NCI-H128 (cell line): ENCODE measurements around the gene CENPP.

Experiments used
- DNase-seq: peaks from one replicate; lab custom pipeline; 2025; ENCODE audit not compliant: unreplicated experiment; lab: John Stamatoyannopoulos, UW

CENPP gene

DNA sequence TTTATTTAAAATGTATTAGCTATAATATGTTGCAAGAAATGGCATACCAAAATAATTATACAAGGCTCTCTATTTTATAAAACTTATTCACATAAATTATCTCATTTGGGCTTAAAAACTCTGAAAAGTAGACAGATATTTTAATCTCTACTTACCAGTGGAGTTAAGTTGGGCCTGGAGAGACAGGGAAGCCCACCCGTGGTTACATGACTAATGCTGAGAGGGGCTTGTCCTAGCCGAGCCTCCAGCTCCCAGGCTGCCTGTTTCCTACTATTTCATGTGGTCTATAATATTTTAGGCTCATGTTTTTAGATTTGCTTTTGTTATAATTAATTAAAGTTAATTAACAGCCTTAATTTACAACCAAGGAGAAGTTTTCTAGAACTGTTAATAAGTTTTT lies 177.4 kb downstream of the CENPP start:
- DNase-seq, result no peak

DNA sequence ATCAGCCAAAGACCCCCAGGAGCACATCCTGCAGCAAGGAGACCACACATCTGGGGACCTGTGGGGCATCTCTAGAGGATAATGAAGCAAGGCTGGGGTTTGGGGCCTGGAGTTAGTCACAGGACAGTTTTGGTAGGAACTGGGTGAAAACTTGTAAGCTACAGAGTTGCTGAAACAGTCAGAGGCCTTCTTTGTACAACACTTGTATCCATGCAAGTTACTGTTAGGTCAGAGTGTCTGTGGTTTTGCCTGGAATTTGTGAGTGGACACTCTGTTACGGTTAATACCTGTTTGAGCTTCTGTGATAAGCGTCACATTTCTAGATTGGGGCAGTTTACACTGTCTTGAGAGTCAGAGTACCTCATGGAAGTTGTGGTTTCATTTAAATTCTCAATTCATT lies 179.1 kb downstream of the CENPP start:
- no peak for DNase-seq

DNA sequence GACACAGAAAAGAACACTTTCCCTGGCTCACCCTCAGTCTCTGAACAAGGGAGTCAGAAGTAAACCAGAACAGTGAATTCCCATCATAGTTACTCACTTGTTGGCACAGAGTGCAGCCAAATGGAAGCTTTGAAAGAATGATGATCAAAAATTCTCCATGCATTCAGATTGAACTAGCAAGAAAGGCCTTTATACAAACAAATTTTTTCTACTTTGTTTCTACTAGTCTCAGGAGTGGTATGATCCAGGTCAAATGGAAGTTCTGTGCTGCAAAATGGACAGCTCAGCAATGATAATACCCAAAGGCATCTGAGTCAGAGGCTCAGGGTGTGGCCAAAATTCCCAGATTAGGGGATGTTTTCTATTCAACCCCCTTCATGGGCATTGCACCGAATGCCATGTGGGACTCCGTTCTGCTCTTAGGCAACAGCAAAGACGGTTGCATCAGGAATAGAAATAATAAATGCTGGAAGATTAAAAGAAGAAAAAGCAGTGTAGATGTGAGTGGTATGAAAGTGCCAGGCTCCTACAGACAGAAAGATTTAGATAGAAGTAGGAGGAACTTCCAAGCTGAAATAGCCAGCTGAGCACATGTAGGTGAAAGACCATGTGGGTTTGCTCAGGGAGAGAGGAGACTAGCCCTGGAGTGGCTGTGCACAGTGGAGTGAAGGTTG lies 180.6 kb downstream of the CENPP start:
- no peak for DNase-seq

DNA sequence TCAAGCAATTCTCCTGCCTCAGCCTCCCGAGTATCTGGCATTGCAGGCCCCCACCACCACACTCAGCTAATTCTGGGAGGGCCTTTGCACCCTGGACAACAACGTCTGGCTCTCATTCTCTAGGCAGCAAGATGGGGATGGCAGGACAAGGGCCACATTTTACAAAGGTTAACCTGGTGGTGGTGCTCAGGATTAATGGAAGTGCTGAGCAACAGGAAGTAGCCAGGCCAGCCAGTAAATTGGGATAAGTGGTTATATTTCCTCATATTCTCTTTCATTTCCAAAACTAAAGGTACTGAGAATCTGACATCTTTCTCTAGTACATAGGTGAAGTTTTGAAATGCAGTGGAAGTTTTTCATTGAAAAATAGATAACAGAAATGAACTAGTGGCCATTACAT lies 181.3 kb downstream of the CENPP start:
- DNase-seq, result no peak

DNA sequence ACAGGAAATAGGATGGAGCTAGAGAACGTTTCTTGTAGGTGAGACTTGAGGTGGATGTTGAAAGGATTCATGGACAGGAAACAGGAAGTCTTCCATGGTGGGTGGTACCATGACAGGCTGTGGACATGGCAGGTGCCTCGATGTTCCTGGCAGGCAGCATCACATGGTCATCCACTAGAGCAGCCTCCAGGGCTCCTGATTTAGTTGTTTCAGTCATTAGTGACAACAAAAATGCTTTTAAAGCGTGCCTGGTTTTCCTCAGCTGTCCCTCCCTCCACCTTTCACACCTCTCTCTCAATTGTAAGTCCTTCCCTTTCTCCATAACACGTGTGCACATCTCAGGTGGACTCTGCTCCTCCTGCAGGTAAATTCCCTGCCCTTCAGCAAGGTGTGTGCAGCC lies 181.7 kb downstream of the CENPP start:
- no peak for DNase-seq

DNA sequence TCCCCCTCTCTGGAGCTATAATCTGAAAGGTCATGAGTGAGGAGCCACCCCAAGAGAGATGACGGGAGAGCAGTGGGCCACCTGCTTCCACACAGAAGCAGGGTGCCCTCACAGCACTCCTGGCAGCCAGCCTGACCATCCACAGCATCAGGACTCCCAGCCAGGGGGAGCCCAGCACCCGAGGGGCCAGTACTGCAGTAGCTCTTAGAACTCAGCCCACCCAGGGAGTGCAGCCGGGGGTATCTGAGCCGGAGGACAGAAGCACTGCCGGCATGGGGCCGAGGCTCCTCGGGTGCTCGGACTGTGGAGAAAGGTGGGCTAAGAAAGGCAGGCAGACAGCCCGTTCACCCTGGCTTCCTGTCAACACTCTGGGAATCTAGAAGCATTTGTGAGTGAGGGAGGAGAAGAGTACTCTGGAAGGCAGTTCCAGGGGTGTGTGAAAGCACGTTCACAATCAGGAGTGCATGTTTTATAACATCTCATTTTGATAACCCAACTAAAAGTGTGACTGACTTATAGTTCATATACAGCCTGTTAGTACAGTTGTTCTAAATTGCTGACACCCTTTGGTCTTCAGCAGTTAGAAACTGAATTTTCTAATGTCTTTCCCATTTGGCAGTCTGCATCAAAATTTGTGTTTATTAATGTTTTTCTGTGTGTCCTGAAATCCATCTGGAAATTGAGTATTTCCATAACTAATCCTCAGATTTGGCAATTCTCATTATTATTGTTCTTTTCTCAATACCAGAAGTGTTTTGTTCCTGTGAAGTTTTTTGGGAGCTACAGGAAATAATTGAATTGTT lies 182.5 kb downstream of the CENPP start:
- no peak for DNase-seq

DNA sequence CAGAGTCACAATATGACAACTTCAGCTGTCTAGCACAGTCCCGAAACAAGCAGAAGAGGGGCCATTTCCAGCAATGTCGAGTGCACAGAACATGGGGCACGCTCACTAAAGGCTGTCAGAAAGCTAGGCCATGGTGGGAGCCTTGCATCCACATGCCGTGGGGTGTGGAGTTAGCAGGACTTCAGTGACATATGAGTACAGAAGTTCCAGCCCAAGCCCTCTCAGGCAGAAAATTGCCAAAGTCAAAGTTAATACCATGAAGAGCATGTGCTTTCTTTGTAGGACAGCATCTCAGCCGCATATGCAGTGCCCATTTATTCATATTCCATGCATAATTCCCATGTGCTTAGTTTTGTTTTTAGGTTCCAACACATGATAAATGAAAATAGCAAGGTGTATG lies 183.3 kb downstream of the CENPP start:
- DNase-seq, result no peak

DNA sequence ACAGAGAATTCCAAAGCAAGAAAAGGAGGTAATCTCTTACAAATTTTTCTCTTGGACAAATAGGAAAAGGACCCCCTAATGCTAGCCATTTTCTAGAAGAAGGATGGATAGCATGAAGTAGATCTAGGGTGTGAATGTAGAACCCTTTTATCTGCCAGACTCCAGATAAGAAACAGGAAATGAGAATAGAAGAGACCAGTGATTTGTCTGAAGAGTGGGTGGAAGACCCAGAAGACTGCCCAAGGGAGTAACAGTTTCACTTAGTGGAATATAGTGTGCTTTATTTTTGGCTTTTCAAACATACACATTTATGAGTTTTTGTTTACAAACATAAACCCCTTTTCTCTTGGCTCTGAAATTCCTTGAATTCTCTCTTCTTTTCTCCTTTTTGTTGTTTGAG lies 185.0 kb downstream of the CENPP start:
- no peak for DNase-seq

DNA sequence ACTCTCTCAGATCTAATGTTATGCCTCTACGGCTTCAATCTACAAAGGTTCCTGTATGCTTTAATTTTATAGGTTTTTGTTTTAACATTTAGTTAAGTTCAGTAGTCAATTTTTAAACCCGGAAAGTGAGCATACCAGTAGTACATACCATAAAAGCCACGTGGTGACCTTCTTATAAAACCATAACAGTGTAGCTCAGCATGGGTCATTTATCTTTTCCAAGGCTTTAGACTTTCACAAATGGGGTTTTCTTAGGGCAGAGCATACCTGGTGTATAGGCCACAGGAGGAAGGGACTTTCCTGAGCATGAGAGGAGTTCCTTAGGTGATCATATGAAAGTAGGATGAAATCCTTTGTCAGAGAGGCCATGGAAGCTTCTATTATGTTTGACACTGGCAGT lies 186.9 kb downstream of the CENPP start:
- no peak for DNase-seq

DNA sequence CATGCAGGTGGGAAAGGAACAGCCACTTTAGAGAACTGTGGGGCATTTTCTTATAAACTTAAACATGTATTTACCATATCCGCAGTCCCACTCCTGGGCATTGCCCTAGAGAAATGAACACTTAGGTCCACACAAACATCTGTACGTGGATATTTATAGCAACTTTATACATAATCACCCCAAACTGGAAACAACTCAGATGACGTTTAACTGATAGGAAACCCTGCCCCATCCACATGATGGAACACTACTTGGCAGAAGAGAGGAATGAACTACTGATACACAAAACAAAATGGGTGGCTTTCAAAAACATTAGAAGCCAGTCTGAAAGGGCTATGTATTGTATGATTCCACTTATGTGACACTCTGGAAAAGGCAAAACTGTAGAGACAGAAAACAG lies 187.6 kb downstream of the CENPP start:
- no peak for DNase-seq

DNA sequence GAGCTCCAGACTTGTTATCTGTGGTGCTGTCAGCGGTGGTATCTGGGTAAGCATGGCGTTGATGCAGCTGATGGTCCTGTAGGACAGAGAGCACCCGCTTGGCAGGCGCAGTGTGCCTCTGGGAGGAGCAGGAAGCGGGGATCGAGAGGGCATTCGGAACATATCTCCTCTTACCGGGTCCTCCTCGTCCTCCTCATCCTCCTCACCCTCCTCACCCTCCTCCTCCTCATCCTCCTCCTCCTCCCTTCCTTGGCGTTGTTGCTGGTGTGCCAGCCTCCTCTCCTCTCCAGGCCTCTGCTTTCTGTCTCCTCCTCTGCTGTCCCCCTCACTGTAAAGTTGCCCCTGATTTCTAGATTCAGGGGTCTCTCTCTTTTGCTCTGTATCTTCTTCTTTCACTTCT lies 188.9 kb downstream of the CENPP start:
- no peak for DNase-seq

DNA sequence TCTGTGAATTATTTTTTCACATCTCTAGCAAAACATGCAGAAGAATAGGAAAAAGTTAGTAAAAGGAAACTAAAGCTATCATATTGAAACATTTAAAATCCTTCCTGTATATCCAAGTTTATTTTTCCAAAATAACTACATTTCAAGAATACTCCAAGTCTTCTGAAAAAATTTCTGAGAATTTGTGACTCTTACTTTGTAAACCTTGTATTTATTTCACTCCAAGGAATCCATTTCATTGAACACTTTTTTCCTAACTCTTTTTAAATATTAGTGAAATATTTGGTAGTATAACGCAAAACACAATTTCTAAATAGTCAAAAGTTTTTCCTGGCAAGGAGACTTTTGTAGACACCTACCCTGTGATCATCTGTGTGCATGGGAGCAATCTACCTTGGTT lies 190.8 kb downstream of the CENPP start:
- no peak for DNase-seq

DNA sequence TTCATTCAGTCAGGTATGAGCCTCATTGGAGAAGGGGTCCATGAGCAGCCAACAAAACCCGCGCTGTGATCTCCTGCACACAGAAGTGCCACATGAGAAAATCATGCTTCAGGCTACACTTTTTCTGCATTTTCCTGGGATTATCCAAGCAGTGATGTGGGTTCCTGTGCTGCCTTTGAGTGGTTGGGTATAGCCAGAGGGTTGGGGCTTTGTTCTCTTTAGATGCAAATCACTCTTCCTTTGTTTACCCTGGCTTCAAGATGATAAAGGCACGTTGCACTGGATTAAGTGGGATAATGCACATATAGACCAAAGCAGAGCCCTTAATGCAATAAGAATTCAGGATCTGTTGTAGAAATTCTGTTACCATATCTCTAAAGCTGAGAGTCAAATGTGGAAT lies 191.3 kb downstream of the CENPP start:
- DNase-seq, result no peak

DNA sequence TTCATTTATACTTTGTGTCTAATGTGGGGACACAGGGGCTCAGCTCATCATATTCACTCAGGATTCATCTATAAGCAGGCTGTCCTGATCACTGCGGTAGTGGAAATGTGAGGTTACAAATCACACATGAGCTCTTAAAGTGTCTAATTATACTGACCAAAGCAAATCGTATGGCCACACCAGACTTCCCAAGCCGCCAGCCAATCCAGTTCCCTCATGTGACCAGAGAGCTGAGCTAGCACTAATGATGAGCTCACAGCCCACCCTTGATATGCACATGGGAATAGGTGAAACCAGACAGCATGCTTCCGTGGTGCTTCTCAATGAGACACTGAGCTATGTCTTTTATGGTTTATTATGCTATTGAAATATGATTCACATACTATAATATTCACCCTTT lies 192.4 kb downstream of the CENPP start:
- DNase-seq, result no peak

DNA sequence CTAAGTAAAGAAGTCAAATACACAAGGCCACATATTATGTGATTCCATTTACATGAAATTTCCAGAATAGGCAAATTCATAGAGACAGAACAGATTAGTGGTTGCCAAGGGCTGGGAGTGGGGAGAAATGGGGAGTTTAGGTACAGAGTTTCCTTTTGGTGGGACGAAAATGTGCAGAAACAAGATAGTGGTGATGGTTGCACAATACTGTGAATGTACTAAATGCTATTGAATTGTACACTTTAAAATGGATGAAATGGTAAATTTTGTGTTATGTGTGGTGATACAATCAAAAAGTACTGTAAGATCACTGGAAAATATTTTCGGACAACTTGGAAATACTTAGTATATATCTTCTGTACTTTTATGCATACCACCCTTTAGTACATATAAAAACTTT lies 195.1 kb downstream of the CENPP start:
- DNase-seq, result no peak

DNA sequence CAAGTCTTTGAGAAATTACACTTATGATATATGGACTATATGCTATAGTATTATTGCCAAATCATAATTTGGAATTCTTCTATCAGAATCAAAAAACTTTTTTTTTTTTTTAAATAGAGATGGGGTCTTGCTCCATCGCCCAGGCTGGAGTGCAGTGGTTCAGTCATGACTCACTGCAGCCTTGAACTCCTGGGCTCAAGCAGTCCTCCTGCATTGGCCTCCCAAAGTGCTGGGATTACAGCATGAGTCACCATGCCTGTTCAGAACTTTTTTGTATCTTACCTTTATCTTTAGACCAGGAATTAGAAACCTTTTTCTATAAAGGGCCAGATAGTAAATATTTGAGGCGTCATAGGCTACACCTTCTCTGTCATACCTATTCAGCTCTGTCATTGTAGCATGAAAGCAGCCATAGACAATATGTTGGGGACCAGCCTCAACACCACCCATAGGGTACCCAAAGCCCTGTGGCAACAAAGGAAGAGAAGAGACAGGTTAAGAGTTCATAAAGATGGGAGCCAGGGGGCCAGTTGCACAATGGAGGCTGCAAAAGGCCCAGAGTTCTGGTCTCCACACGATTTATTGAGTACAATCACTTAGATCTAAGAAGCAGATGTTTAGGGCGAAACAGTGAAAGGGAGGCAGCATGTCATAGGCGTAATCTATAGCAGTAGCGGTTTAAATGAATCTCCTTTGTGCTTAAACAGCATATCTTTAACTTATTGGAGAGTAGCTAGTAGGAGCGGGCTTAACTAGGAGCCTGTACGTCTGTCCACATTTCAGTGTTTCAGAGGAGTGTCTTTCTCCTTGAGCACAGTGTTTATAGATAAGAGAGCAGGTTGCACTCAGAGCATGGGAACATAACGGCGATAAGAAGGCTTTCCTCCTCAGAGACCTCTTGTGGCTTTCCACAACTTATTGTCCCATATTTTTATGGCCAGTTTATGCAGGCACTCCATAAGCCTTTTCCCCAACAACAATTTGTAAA lies 197.5 kb downstream of the CENPP start:
- no peak for DNase-seq

DNA sequence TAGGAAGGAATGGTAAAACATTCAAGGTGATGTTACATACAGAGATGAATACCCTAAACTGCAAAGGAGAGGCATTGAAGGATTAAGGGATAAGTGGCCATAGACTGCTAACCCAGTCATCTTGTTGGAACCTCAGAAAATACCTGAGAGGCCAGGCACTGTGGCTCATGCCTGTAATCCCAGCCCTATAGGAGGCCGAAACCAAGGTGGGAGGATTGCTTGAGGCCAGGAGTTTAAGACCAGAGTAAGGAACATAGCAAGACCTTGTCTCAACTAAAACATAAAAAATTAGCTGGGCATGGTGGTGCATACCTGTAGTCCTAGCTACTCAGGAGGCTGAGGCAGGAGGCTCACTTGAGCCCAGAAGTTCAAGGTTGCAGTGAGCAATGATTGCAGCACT lies 199.1 kb downstream of the CENPP start:
- no peak for DNase-seq

DNA sequence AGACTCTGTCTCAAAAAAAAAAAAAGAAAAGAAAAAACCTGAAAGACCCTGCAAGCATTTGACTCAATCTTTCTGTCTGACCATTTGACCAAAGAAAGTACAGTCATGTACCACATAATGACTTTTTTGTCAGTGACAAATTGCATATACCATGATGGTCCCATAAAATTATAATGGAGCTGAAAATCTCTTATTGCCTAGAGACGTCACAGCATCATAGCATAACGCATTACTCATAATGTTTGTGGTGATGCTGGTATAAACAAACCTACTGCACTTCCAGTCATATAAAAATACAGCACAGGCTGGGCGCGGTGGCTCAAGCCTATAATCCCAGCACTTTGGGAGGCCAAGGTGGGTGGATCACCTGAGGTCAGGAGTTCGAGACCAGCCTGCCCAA lies 199.6 kb downstream of the CENPP start:
- DNase-seq, result no peak

DNA sequence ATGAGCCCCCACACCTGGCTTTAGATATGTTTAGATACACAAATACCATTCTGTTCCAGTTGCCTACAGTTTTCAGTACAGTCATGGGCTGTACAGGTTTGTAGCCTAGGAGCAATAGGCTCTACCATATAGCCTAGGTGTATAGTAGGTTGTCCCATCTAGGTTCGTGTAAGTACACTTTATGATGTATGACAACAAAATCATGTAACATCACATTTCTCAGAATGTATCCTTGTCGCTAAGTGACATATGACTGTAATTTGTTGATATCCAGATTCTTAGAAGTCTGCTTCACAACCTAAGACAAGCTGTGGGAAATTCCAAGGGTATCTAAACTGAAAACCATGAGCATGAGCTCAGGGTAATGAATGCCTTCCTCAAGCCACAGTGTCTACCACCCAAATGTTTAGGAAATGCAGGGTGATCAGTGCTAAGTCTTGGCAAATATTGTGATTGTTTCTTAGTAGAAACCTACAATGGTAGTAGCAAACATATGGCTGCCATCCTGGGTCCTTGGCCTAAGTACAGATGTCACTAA lies 201.6 kb downstream of the CENPP start:
- DNase-seq, result no peak

DNA sequence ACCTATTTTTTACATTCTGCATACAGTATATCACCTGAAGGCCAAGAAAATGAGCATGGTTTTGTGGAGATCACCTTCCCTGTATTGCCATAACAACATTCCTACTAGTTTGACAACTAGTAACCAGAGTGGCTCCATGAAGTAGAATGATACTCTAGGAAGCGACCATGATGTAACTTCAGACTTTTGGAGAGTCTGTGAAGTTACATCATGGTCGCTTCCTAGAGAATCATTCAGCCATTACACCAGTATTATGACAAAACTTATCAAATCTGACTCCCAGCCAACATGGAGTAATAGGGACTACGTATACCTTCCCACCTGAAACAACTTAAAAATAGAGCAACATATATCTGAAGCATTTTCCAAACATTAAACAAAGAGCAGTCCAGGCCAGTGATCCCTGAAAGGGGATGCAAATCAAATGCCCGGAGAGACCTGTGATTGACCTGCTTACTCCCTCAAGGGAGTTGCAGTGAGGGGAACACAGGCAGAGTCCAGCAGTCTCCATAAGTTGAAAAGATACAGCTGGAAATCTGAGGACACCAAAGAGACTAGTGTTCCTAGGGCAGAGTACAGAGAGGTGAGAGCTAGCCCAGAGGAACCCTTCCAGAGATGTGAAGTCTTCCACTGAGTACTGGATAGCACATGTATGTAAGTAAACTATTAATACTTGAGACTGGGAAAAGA lies 202.2 kb downstream of the CENPP start:
- no peak for DNase-seq

DNA sequence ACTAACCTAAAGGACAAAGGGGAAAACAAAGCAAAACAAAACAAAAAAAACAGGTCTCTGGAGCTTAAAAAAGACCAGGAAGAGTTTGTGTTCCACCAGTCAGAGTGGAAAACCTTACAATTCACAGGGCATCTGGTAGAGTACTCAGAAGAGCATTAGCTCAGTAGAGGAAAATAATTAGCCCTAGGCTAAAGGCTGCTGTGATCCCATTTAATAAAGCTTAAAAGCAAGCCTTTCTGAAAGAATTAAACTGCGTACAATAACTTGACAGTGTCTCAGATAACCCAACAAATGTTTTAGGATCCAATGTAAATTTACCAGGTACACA lies 202.7 kb downstream of the CENPP start:
- DNase-seq, result no peak
